ENCODE data around the gene SCT.
A peak's percentile ranks its signal among the peaks of the same experiment; 100 is the strongest.

The SCT gene

GRCh38 chr11:589798-590197 lies 37.2 kb downstream of the SCT start:
- Histone ChIP-seq H3K4me1 (ENCODE audit: control insufficient read depth, insufficient read depth, low read length) (no peaks in the 10 kb centered on the region), H3K27ac (ENCODE audit: extremely low read depth, low read depth, low read length) (0 out of 2 replicates have a peak overlapping the region, but pooled peaks have one; percentile 5), H3K36me3 (ENCODE audit: control insufficient read depth in 2 of 2, insufficient read depth in 1 of 2, low read length in 2 of 2) (peaks cover 14 to 93% of the 10 kb centered on the region in 2 experiments; a peak in 2 of 3 replicates), H3K4me3 (ENCODE audit: low read depth, low read length) (no peak overlapping the region), H3K9me3 (ENCODE audit: control insufficient read depth, insufficient read depth, low read depth, low read length) (no peaks in the 10 kb centered on the region)
- TF ChIP-seq ZNF2 (tag by site-specific recombination; IDR thresholded peaks at IDR 0.05) (no peak), ZNF214 (tag by site-specific recombination; IDR thresholded peaks at IDR 0.05; ENCODE audit: borderline replicate concordance) (no peak), ZNF433 (tag by site-specific recombination; IDR thresholded peaks at IDR 0.05; ENCODE audit: low read depth) (no peak), PRDM6 (tag by site-specific recombination; IDR thresholded peaks at IDR 0.05) (no peak), ZNF423 (tag by site-specific recombination; IDR thresholded peaks at IDR 0.05) (no peak)
- TF ChIP-seq, protein P1, sequence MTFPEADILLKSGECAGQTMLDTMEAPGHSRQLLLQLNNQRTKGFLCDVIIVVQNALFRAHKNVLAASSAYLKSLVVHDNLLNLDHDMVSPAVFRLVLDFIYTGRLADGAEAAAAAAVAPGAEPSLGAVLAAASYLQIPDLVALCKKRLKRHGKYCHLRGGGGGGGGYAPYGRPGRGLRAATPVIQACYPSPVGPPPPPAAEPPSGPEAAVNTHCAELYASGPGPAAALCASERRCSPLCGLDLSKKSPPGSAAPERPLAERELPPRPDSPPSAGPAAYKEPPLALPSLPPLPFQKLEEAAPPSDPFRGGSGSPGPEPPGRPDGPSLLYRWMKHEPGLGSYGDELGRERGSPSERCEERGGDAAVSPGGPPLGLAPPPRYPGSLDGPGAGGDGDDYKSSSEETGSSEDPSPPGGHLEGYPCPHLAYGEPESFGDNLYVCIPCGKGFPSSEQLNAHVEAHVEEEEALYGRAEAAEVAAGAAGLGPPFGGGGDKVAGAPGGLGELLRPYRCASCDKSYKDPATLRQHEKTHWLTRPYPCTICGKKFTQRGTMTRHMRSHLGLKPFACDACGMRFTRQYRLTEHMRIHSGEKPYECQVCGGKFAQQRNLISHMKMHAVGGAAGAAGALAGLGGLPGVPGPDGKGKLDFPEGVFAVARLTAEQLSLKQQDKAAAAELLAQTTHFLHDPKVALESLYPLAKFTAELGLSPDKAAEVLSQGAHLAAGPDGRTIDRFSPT (tag by site-specific recombination; IDR thresholded peaks at IDR 0.05), result no peak
- ChIA-PET CTCF (no interaction called here), POLR2A (interaction anchor here (2.5 kb wide), 1 partner anchor 14 kb away, joined by 10 read pairs; the partner anchor contains the start of gene PHRF1)

DNA sequence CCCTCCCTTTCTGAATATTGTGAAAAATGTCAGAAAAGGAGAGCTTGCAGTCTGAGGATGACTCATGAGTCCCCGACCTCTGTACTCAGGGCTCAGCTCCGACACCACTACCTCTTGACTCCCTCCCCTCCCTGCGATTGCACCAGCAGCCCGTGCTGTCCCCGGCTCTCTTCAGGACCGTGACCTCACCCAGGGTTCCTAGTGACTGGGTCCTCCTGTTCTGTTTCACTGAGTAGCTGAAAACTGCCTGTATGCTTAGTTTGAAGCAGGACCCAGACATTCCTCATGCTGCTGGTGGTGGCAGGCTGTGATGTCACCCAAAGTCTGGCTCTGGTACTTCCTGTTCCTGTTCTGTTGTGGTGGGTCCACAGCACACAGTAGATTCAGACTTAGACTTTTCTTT lies 39.0 kb downstream of the SCT start:
- Histone ChIP-seq H3K4me1 (ENCODE audit: control insufficient read depth, insufficient read depth, low read length) (no peaks in the 10 kb centered on the region), H3K9me3 (ENCODE audit: control insufficient read depth, insufficient read depth, low read depth, low read length) (no peaks in the 10 kb centered on the region), H3K36me3 (ENCODE audit: control insufficient read depth in 2 of 2, insufficient read depth in 1 of 2, low read length in 2 of 2) (peaks cover 18 to 91% of the 10 kb centered on the region in 2 experiments; a peak in 2 of 3 replicates), H3K27ac (ENCODE audit: extremely low read depth, low read depth, low read length) (no peak overlapping the region), H3K4me3 (ENCODE audit: low read depth, low read length) (no peak overlapping the region)
- TF ChIP-seq, protein P2, sequence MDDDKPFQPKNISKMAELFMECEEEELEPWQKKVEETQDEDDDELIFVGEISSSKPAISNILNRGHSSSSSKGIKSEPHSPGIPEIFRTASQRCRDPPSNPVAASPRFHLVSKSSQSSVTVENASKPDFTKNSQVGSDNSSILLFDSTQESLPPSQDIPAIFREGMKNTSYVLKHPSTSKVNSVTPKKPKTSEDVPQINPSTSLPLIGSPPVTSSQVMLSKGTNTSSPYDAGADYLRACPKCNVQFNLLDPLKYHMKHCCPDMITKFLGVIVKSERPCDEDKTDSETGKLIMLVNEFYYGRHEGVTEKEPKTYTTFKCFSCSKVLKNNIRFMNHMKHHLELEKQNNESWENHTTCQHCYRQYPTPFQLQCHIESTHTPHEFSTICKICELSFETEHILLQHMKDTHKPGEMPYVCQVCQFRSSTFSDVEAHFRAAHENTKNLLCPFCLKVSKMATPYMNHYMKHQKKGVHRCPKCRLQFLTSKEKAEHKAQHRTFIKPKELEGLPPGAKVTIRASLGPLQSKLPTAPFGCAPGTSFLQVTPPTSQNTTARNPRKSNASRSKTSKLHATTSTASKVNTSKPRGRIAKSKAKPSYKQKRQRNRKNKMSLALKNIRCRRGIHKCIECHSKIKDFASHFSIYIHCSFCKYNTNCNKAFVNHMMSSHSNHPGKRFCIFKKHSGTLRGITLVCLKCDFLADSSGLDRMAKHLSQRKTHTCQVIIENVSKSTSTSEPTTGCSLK (tag by site-specific recombination; IDR thresholded peaks at IDR 0.05), result no peak
- TF ChIP-seq ZNF629 (tag by site-specific recombination; IDR thresholded peaks at IDR 0.05), result peak; percentile 43
- peak; percentile 81 for TF ChIP-seq ZNF600 (tag by site-specific recombination; IDR thresholded peaks at IDR 0.05)
- 0 out of 2 replicates have a peak, but pooled peaks have one; percentile 32 for TF ChIP-seq ZNF692 (tag by site-specific recombination; IDR thresholded peaks at IDR 0.05)
- no peak for TF ChIP-seq ZNF621 (tag by site-specific recombination; IDR thresholded peaks at IDR 0.05)
- POLR2A ChIA-PET, result interaction anchor here (2.5 kb wide), 1 partner anchor 12 kb away, joined by 10 read pairs; the partner anchor contains the start of gene PHRF1
- CTCF ChIA-PET, result interaction anchor here (0.7 kb wide), 2 partner anchors 11 to 52 kb away, joined by 3 to 4 read pairs; no protein-coding TSS in a partner anchor

DNA sequence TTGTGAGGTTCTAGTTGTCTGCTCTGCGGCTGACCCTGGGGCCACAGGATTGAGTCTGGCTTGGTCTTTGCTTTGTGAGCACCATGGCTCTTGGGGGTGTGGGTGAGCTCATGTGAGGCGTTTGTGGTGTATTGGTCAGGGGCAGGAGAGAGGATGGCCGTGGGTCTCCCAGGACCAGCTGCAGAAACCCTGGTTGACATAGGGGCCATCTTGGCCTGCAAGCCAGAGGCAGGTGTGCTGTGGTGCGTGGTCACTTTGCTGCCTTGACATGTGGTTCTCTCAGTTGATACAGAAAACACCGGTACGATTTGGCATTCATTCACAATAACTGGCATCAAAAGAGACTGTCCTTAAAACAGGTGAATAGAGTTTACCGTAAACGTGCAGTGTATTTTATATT lies 39.4 kb downstream of the SCT start:
- H3K27ac ChIP-seq (ENCODE audit: extremely low read depth, low read depth, low read length), result no peak overlapping the region

More for the DNA sequence above, 39.4 kb downstream of the SCT start:
- peaks cover 18 to 90% of the 10 kb centered on the region in 2 experiments; a peak in 2 of 3 replicates for H3K36me3 ChIP-seq (ENCODE audit: control insufficient read depth in 2 of 2, insufficient read depth in 1 of 2, low read length in 2 of 2)
- no peaks in the 10 kb centered on the region for H3K4me1 ChIP-seq (ENCODE audit: control insufficient read depth, insufficient read depth, low read length)
- no peaks in the 10 kb centered on the region for H3K9me3 ChIP-seq (ENCODE audit: control insufficient read depth, insufficient read depth, low read depth, low read length)
- ChIA-PET POLR2A (interaction anchor here (2.5 kb wide), 1 partner anchor 12 kb away, joined by 10 read pairs; the partner anchor contains the start of gene PHRF1), CTCF (interaction anchor here (0.7 kb wide), 2 partner anchors 11 to 52 kb away, joined by 3 to 4 read pairs; no protein-coding TSS in a partner anchor)
- no peak overlapping the region for H3K4me3 ChIP-seq (ENCODE audit: low read depth, low read length)
- TF ChIP-seq PRDM4 (tag by site-specific recombination; IDR thresholded peaks at IDR 0.05), result no peak
